ENCODE measurements around the gene BRME1.
A peak's percentile ranks its signal among the peaks of the same experiment; 100 is the strongest.

The BRME1 gene

DNA sequence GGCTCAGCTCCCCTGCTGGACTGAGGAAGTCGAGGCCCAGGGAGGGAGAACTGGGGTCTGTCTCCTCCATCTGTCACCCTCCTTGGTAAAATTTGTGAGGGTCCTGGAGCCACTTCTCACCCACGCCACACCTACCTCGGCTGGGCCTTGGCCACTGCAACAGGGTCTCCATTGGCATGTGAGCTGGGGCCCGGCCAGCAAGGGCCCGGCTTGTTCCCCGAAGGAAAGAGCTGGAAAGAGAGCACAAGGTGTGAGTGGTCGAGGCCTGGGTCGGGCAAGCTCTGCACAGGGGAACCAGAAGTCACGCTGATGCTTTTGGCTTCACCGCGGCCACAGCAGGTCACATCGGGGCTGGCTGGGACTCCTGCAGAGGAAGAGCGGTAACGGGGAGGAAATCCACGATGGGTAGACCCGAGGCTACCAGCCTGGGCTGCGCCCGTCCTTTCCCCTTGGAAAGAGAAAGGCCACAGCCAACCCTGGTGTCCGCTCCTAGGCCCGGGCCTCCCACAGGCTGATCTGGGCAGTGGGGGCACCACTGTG, 20.0 kb downstream of the BRME1 start:
- no peak for DNase-seq

GRCh38 chr19:13884726-13885591, 21.0 kb downstream of the BRME1 start:
- no peak for DNase-seq

- DNase-seq = no peak
Observed at GRCh38 chr19:13883516-13884064, 22.3 kb downstream of the BRME1 start.

DNA sequence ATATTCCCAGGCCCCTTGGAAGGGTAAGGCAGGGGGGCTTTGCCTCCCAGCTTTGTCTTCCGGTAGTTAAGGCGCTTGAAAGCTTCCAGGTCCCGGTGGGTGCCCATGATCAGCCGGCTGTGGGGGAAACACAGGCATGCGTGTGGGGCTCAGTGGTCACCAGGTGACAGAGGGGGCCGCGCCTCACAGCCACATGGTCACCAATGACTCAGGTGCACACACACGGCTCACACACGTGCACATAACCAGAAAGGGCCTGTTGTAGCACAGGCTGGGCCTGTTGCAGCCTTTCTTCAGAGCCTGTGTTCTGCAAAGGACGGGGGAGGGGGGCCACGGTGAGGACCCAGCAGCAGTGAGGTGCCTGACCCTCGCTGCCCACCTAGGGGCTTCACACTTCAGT, 23.1 kb downstream of the BRME1 start:
- DNase-seq = no peak

- no peak for DNase-seq
Observed at GRCh38 chr19:13882419-13882795, 23.5 kb downstream of the BRME1 start.

- DNase-seq = peak; percentile 69
Observed at GRCh38 chr19:13881692-13882418, 24.1 kb downstream of the BRME1 start.

GRCh38 chr19:13881251-13881691, 24.6 kb downstream of the BRME1 start:
- DNase-seq = peak; percentile 39

DNA sequence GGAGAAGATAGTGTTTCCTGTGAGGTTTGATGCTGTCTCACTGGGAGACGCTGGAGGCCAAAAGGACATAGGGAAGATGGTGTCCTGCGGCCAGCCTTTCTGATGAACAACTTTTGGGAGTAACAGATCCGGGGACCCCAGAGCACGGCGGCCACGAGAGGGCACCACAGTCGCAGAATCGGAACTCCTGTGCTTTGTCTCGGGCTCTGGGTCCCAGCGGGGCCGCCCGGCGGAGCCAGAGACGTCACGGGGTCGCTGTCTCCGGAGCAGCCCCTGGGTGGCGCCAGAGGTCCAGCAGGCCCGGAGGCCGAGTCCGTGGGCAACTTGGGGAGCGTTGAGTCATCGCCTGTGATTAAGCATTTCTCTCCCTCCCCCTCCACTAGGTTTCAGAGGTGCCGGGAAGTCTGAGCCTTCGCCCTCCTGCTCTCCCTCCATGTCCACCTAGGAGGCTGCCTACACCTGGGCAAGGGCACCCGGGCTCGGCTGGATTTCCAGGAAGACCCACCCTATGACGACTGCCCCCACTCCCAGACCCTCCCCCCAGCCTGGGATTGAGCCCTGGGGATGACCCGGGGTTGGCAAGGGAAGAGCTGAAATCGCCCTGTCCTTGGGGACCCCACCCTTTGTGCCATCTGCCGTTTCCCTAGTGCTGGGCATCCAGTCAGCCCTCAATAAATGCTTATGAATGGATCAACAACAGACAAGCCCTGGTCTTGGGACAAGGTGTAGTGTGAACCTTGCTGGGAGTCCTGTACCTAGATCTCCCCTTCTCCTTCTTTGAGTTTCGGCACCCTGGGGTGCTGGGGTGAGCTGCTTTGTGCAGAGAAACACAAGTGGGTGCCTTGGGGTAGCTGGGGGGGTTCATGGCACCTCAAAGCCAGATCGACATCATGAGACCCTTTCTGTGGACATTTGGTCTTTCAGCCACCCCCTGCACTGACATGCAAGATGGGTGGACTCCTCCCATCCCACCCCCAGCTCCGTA, 25.6 kb downstream of the BRME1 start:
- DNase-seq = peak; percentile 95

DNA sequence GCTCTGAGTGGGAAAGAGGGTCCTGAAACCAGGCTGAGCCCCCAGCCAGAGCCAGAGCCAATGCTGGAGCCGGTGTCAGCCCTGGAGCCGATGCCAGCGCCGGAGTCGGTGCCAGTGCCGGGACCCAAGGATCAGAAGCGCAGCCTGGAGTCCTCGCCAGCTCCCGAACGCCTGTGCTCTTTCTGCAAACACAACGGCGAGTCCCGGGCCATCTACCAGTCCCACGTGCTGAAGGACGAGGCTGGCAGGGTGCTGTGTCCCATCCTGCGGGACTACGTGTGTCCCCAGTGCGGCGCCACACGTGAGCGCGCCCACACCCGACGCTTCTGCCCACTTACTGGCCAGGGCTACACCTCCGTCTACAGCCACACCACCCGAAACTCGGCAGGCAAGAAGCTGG, 28.6 kb downstream of the BRME1 start:
- DNase-seq = no peak

DNA sequence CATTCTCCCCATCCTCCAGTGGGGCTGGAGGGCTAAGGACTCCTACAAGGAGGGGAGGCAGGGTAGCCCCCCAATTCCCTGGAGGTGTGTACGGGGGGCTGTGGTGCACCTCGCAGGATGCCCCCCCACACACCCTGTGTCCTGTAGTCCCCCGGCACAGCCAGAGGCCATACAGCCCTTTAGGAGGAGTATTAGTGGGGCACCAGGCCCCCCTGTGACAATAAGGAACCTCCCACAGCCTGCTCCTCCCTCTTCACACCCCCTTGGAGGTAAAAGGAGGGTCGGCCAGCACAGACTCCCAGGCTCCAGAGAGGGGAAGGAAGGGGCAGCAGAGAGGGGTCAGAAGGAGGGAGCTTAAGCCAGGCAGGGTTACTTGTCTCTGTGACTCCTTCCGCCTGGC, 29.1 kb downstream of the BRME1 start, which contains the start of gene NANOS3:
NANOS3 (plus strand) TSS at position 301 of the 400 bp plus-strand sequence. CDS start 115 bp downstream, outside the sequence.
- no peak for DNase-seq

- no peak for DNase-seq
Observed at GRCh38 chr19:13875824-13876223, 30.1 kb downstream of the BRME1 start.

- no peak for DNase-seq
Observed at GRCh38 chr19:13873834-13874515, 31.9 kb downstream of the BRME1 start.

DNA sequence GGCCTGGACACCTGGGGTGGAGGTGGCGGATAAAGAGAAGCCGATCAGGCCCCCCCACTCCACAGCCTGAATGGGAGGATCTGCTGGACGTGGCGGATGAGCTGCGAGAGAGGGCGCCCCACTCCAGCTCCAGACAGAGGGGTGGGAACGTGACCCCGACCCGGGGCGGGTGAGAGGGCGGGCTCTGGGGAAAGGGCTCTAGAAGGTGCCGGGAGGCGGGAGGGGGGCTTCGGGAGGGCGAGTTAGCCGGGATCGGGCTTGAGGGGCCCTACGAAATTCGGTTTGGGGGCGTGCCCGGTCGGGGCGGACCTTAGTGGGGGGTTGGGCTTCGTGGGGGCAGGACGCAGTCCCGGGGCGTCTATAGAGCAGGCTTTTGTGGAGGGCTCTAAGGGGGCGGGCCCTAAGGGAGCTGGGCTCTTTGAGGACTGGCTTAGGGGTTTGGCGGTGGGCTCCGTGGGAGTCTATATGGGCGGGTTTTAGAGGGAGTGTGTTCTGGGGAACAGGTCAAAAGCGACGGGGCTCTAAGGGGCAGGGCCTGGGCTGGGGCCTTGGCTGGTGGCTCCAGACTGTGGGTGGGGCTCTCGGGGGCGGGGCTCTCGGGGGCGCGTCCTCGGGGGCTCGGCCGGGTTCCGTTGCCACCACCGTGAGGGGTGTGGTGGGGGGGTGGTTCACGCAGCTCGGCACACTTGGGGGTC, 33.1 kb downstream of the BRME1 start:
- no peak for DNase-seq

DNA sequence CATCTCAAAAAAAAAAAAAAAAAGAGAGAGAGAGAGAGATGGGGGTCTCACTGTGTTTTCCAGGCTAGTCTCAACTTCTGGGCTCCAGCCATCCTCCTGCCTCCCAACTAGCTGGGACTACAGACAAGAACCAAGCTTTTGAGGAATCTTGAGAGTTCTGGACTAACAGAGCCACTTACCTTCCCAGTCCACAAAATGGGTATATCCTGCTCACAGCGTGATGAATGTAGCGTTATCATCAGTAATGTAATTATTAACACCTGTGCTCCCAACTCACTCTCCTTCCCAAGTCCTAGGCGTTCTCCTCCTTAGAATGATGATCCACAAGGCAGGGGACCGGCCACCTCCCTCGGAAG, 33.6 kb downstream of the BRME1 start:
- no peak for DNase-seq

DNA sequence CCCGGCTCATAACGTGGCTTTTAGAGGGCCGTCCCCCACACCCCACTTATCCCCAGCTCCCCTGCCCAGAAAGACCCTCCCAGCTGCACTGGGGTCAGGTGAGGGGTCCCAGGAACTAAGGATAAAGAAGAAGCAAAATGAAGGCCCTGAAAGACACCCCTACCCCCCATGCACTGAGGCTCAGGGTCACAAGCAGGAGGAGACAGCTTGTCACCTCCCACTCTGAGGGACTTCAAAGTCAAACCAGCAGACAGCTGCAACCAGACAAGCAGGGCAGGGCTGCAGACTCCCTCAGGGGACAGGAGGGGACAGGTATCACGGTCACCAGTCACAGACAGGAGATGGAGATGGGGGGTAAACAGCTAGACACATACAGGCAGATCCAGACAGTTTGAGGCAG, 35.0 kb downstream of the BRME1 start:
- DNase-seq = no peak

DNA sequence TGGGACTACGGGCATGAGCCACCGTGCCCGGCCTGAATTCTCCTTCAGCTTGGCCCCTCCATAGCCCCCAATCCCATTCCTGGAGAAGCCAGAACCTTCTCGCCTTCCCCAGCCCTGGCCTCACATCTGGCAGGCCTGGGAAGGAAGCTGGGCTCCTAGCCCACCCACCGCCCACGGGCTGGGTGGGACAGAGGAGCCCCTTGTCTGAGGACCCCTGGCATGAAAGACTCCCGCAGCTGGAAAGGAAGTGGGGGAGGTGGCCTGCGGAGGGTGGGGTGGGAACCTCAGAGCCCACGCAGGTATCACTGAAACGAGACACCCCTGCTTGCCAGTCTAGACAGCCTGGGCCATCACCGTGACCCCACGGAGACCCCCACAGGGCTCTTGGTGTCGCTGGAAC, 36.6 kb downstream of the BRME1 start:
- no peak for DNase-seq

DNA sequence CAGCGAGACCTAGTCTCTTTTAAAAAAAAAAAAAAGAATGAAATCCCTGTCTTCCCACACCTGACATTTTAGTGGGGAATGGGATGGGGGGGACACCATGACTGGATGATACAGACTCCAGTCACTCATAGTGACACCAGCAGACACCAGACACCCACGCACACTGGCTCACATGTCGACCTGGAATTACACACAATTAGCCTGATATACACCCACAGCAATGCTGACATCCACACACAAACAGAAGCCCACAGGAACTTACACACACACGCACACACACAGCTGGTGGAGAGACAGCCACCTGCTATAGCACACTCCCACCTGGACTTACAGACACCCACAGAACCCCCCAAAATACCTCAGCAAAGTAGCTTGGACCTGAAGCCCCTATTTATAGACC, 37.3 kb downstream of the BRME1 start:
- DNase-seq = no peak

GRCh38 chr19:13866463-13867046, 39.4 kb downstream of the BRME1 start:
- DNase-seq = no peak

DNA sequence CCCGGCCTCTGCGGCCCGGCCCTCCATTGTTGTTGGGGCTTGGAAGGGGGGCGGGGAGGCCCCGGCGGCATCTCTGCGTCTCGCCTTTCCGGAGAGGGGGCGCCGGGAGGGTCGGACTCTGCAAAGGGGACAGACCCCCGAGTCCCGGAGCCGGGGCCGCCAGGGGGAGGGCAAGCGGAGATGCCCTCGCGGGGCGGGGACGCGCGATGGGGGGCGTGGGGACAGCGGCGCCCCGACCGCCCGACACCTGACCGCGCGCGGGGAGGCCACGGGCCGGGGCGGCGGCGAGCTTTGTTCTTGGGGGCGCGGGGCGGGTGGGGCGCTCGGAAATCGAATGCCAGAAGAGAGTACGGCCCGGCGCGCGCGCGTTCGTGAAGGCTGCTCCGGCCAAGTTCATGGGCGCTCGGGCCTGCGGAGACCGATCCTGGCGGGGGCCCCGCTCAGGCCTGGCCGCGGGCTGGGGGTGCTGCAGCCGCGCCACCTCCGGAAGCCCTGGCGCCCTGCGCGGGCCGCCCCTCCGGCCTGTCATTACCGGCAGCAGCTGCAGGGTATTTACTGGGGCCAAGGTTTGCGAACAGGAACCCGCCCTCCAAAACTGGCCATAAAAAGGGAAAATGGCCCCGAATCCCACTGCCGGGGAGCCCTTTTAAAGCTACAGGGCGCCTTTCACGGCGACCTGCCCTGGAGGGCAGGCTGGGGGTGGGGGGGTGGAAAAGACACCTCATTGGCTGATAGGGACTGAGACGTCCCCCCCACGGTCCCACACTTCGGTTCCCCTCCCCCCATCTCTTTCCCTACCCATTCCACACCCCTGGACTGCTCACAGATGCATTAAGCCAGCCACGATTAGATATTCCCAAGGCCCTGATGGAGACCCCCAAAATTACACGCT, 40.1 kb downstream of the BRME1 start:
- no peak for DNase-seq

Measured in fibroblast of skin of right biceps (primary cell).